Mesenchymal stem cell (in vitro differentiated cells and primary cell): Measurements from ENCODE around the gene FBXW5.

Experiments used
- DNase-seq: peaks from one replicate; pipeline ENCODE4 v3.0.0-alpha.2; 2013
- H2AFZ ChIP-seq: one replicate; pipeline ENCODE4 v1.6.1; 2013; ENCODE audit warnings: low read depth, mild to moderate bottlenecking, control low read depth, inconsistent platforms, low read length, moderate library complexity
- H2AK5ac ChIP-seq: 2 replicates; pipeline ENCODE4 v1.6.1; 2013; ENCODE audit warnings: low read length, moderate library complexity, mild to moderate bottlenecking, inconsistent platforms; ENCODE audit not compliant: severe bottlenecking
- H2BK120ac ChIP-seq: one replicate; pipeline ENCODE4 v1.6.1; 2013; ENCODE audit warnings: low read depth, mild to moderate bottlenecking, inconsistent platforms, low read length, moderate library complexity
- H2BK12ac ChIP-seq, 2 experiments: one replicate each; pipeline ENCODE4 v1.6.1; 2013; ENCODE audit warnings: inconsistent platforms in 2 of 2, low read length in 2 of 2, mild to moderate bottlenecking in 2 of 2, moderate library complexity in 2 of 2, control low read depth in 1 of 2
- H2BK15ac ChIP-seq: one replicate; pipeline ENCODE4 v1.6.1; 2013; ENCODE audit warnings: mild to moderate bottlenecking, low read depth, inconsistent platforms; ENCODE audit not compliant: poor library complexity, severe bottlenecking
- H2BK5ac ChIP-seq: 2 replicates; pipeline ENCODE4 v1.6.1; 2013; ENCODE audit warnings: low read depth, mild to moderate bottlenecking, low read length, control low read depth, inconsistent platforms; ENCODE audit not compliant: poor library complexity, severe bottlenecking
- H3K14ac ChIP-seq, 2 experiments: one replicate each; pipeline ENCODE4 v1.6.1; 2013; ENCODE audit warnings: inconsistent platforms in 2 of 2, low read length in 2 of 2, control low read depth in 1 of 2, mild to moderate bottlenecking in 1 of 2, moderate library complexity in 1 of 2
- H3K18ac ChIP-seq, 2 experiments: one replicate each; pipeline ENCODE4 v1.6.1; 2013; ENCODE audit warnings: inconsistent platforms in 2 of 2, low read length in 2 of 2, control low read depth in 1 of 2, low read depth in 1 of 2, mild to moderate bottlenecking in 1 of 2
- H3K23ac ChIP-seq, 2 experiments: one replicate each; pipeline ENCODE4 v1.6.1; 2013; ENCODE audit warnings: inconsistent platforms in 2 of 2, low read length in 2 of 2, mild to moderate bottlenecking in 2 of 2, moderate library complexity in 2 of 2, control low read depth in 1 of 2
- H3K27ac ChIP-seq: 2 replicates; pipeline ENCODE4 v1.5.1; 2013; ENCODE audit warnings: mild to moderate bottlenecking, moderate library complexity, low read length, control low read depth, inconsistent platforms; ENCODE audit not compliant: poor library complexity, severe bottlenecking
- H3K27me3 ChIP-seq, 2 experiments: 2 replicates each; pipeline versions ENCODE4 v1.6.1 to v1.7.0; 2013; ENCODE audit warnings: low read length in 2 of 2, mild to moderate bottlenecking in 2 of 2, moderate library complexity in 2 of 2, control low read depth in 1 of 2, inconsistent platforms in 1 of 2; ENCODE audit not compliant: control insufficient read depth in 1 of 2, insufficient read depth in 1 of 2
- H3K36me3 ChIP-seq, 2 experiments: 2 replicates each; pipeline versions ENCODE4 v1.6.1 to v1.7.0; 2013; ENCODE audit warnings: low read length in 2 of 2, control low read depth in 1 of 2, inconsistent platforms in 1 of 2, low read depth in 1 of 2, mild to moderate bottlenecking in 1 of 2; ENCODE audit not compliant: insufficient read depth in 2 of 2, control insufficient read depth in 1 of 2
- H3K4ac ChIP-seq, 2 experiments: one replicate each; pipeline ENCODE4 v1.6.1; 2013; ENCODE audit warnings: inconsistent platforms in 2 of 2, low read length in 2 of 2, mild to moderate bottlenecking in 2 of 2, moderate library complexity in 2 of 2, control low read depth in 1 of 2, low read depth in 1 of 2
- H3K4me1 ChIP-seq: 2 replicates; pipeline ENCODE4 v1.6.1; 2013; ENCODE audit warnings: low read depth, low read length, control low read depth; ENCODE audit not compliant: control insufficient read depth, insufficient read depth
- H3K4me2 ChIP-seq: 2 replicates; pipeline ENCODE4 v1.6.1; 2013; ENCODE audit warnings: low read length, mild to moderate bottlenecking, inconsistent platforms; ENCODE audit not compliant: poor library complexity, severe bottlenecking
- H3K4me3 ChIP-seq, 2 experiments: 2 replicates each; pipeline versions ENCODE4 v1.5.1 to v1.7.0; 2013; ENCODE audit warnings: low read length in 2 of 2, mild to moderate bottlenecking in 2 of 2, control low read depth in 1 of 2, low read depth in 1 of 2; ENCODE audit not compliant: insufficient read depth in 1 of 2
- H3K79me1 ChIP-seq: replicated peaks from 2 replicates; pipeline ENCODE4 v1.6.1; 2013; ENCODE audit warnings: mild to moderate bottlenecking, control low read depth, low read length, inconsistent platforms; ENCODE audit not compliant: poor library complexity, severe bottlenecking
- H3K9ac ChIP-seq: 2 replicates; pipeline ENCODE4 v1.7.0; 2013; ENCODE audit warnings: mild to moderate bottlenecking, low read length, moderate library complexity
- H3K9me3 ChIP-seq: 2 replicates; pipeline ENCODE4 v1.7.0; 2013; ENCODE audit warnings: mild to moderate bottlenecking, low read length; ENCODE audit not compliant: control insufficient read depth
- H4K8ac ChIP-seq: one replicate; pipeline ENCODE4 v1.6.1; 2013; ENCODE audit warnings: inconsistent platforms, mild to moderate bottlenecking, low read length, moderate library complexity
- H4K91ac ChIP-seq: one replicate; pipeline ENCODE4 v1.6.1; 2013; ENCODE audit warnings: mild to moderate bottlenecking, low read length, inconsistent platforms
- WGBS: methylation state at CpG from one replicate; pipeline ENCODE4 v1.1.7; 2013; ENCODE audit warnings: mixed read lengths; 5-methylcytosine and 5-hydroxymethylcytosine counted together

The FBXW5 gene

DNA sequence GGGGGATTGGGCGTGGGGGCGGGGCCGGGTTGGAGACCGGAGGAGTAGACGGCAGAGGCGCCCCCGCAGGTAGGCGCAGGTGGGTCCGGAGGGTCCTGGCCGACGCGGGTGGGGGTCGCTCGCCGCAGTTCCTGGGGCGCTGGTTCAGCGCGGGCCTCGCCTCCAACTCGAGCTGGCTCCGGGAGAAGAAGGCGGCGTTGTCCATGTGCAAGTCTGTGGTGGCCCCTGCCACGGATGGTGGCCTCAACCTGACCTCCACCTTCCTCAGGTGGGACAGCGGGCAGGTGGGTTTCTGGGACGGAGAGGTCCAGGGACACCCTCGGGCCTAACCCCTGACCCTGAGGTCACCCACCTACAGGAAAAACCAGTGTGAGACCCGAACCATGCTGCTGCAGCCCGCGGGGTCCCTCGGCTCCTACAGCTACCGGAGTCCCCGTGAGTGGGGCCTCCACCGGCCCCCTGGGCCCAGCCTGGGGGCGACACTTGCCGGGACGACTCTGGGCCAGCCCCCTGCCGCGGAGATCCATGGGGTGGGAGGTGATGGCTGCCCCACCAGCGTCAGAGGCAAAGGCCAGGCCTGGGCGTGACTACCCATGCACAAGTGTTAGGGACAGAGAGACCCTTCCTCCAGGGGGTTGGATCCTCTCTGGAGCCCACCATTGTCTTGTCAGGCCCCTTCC is 34.5 kb upstream of the FBXW5 start:
- Histone ChIP-seq H3K9me3 (no peaks in the 10 kb centered on the region), H3K18ac (no peak overlapping the region), H2AFZ (no peak overlapping the region), H2BK5ac (no peak overlapping the region), H3K23ac (no peak overlapping the region), H3K9ac (no peak overlapping the region), H2BK15ac (no peak overlapping the region), H3K79me1 (no peaks in the 10 kb centered on the region), H2BK120ac (no peak overlapping the region), H3K27ac (no peak overlapping the region), H4K91ac (no peak overlapping the region), H4K8ac (no peak overlapping the region), H3K4ac (no peak overlapping the region), H3K36me3 (peaks cover 0 to 4% of the 10 kb centered on the region in 2 experiments), H3K4me2 (no peak overlapping the region), H2BK12ac (no peak overlapping the region), H3K4me1 (peaks cover 30% of the 10 kb centered on the region), H2AK5ac (no peak overlapping the region), H3K14ac (no peak overlapping the region), H3K27me3 (peaks cover 17 to 38% of the 10 kb centered on the region in 2 experiments), H3K4me3 (no peak overlapping the region)
- DNase-seq: no peak
- WGBS: 58% methylated on average over 38 of the region's 41 CpGs

DNA sequence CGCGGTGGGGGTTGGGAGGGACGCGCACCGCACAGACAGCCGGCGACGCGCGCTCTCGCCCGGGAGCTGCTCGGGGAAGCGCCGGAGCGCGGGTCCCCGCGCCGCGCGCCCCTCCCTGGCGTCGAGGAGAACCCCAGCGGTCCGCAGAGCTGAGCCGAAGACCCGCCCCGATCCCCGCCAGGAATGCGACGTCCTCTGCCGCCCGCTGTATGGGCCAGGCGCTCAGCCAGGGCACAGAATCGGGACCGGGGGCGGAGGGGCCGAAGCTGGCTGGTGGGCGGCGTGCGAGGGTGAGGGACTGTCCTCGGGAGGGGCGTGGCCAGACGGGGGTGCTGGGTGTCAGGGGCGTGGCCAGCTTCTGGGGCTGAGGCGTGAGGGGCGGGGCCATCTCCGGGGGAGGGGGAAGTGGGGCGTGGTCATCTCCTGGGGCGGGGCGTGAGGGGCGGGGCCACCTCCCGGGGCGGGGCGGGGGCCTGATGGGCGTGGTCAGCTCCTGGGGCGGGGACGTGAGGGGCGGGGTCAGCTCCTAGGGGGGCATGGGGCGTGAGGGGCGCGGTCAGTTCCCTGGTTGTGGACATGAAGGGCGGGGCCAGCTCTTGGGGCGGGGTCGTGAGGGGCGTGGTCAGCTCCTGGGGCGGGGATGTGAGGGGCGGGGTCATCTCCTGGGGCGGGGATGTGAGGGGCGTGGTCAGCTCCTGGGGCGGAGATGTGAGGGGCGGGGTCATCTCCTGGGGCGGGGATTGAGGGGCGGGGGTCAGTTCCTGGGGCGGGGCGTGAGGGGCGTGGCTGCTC is 33.7 kb upstream of the FBXW5 start:
- WGBS: 2% methylated on average over 48 of the region's 78 CpGs
- H3K9me3 ChIP-seq: no peaks in the 10 kb centered on the region

DNA sequence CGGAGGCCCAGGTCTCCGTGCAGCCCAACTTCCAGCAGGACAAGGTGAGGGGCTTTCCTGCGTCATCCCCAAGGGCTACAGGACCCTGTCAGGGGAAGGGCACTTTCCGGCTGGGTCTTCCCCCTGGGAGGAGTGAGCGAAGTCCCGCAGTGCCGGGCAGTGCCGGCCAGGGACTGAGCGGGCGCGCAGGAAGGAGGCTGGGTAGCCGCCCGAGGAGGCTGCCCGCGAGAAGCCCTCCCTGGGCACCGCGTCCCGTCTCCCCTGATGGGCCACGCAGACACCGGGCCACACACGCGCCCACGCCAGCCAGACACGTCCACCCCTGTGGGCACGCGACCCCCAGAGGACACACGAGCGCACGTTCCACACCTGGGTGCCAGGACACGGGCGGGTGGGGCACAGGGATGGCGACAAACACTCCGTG is 33.1 kb upstream of the FBXW5 start:
- Histone ChIP-seq H3K36me3 (peaks cover 0 to 4% of the 10 kb centered on the region in 2 experiments), H2BK5ac (no peak overlapping the region), H3K14ac (peak overlapping the region in 1 of 2 experiments; percentile 72), H2BK120ac (no peak overlapping the region), H3K4me2 (peak overlapping the region; percentile 59), H3K27me3 (peaks cover 4 to 25% of the 10 kb centered on the region in 2 experiments), H3K4me1 (peaks cover 33% of the 10 kb centered on the region), H3K27ac (no peak overlapping the region), H3K9me3 (no peaks in the 10 kb centered on the region), H3K18ac (peak overlapping the region; percentile 1 to 75), H3K4me3 (peak overlapping the region; percentile 67 to 68), H3K79me1 (no peaks in the 10 kb centered on the region), H2BK12ac (peak overlapping the region in 1 of 2 experiments; percentile 23), H2AFZ (peak overlapping the region; percentile 1), H2AK5ac (no peak overlapping the region), H3K4ac (peak overlapping the region; percentile 1 to 82), H2BK15ac (peak overlapping the region; percentile 33), H3K23ac (peak overlapping the region in 1 of 2 experiments; percentile 1), H4K8ac (peak overlapping the region; percentile 88), H3K9ac (peak overlapping the region; percentile 26), H4K91ac (peak overlapping the region; percentile 81)
- DNase-seq: no peak
- 12% methylated on average over 31 of the region's 33 CpGs for WGBS

More for the DNA sequence above, 33.7 kb upstream of the FBXW5 start:
- Histone ChIP-seq H3K18ac (peak overlapping the region; percentile 1 to 75), H2BK15ac (no peak overlapping the region), H3K4me2 (peak overlapping the region; percentile 59), H3K23ac (no peak overlapping the region), H3K4ac (peak overlapping the region in 1 of 2 experiments; percentile 82), H2BK5ac (no peak overlapping the region), H3K27me3 (peaks cover 10 to 31% of the 10 kb centered on the region in 2 experiments), H3K14ac (peak overlapping the region in 1 of 2 experiments; percentile 72), H3K36me3 (peaks cover 0 to 4% of the 10 kb centered on the region in 2 experiments), H2BK12ac (peak overlapping the region in 1 of 2 experiments; percentile 23), H2AFZ (peak overlapping the region; percentile 1), H3K79me1 (no peaks in the 10 kb centered on the region), H4K91ac (peak overlapping the region; percentile 81), H3K4me3 (peak overlapping the region; percentile 67 to 68), H2AK5ac (no peak overlapping the region), H3K27ac (no peak overlapping the region), H3K9ac (peak overlapping the region; percentile 26), H4K8ac (peak overlapping the region; percentile 88), H2BK120ac (no peak overlapping the region), H3K4me1 (peaks cover 30% of the 10 kb centered on the region)
- peak; percentile 66 for DNase-seq

DNA sequence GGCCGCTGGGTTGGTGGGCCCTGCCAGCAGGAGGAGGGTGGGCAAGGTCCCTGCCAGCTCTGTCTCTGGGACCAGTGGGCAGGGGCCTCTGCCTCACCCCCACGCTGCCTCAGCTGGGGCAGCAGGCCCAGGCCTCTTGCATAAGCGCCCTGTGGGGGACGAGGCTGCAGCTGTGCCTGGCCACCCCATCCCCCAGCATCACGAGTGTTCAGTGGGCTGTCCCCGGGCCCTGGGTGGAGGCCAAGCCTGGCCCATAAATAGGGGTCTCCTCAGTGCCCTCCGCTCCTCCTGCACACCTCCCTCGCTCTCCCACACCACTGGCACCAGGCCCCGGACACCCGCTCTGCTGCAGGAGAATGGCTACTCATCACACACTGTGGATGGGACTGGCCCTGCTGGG is 32.7 kb upstream of the FBXW5 start, which contains the start of gene PTGDS:
Gene PTGDS (plus strand): TSS at position 282 of the 400 bp plus-strand sequence. CDS start 75 bp downstream, at position 357.
- H2AK5ac ChIP-seq: peak within 1 kb of the TSS; percentile 47
- peak within 1 kb of the TSS; percentile 42 to 82 for H3K4ac ChIP-seq
- peak within 1 kb of the TSS; percentile 26 for H3K9ac ChIP-seq
- H2BK12ac ChIP-seq: peak within 1 kb of the TSS in 1 of 2 experiments; percentile 23
- no peaks in the 10 kb centered on the region for H3K9me3 ChIP-seq
- peak within 1 kb of the TSS; percentile 1 for H2AFZ ChIP-seq
- H3K14ac ChIP-seq: peak within 1 kb of the TSS in 1 of 2 experiments; percentile 72
- H3K23ac ChIP-seq: peak within 1 kb of the TSS in 1 of 2 experiments; percentile 1
- H3K27ac ChIP-seq: no peak within 1 kb of the TSS
- WGBS: 86% methylated on average over 10 of the region's 10 CpGs
- H2BK5ac ChIP-seq: peak within 1 kb of the TSS; percentile 1
- H3K79me1 ChIP-seq: no peaks in the 10 kb centered on the region
- DNase-seq: peak; percentile 54
- H3K36me3 ChIP-seq: peaks cover 0 to 4% of the 10 kb centered on the region in 2 experiments
- peak within 1 kb of the TSS; percentile 42 to 75 for H3K18ac ChIP-seq
- peaks cover 33% of the 10 kb centered on the region for H3K4me1 ChIP-seq
- H4K91ac ChIP-seq: peak within 1 kb of the TSS; percentile 81
- H3K4me3 ChIP-seq: peak within 1 kb of the TSS; percentile 67 to 68
- H2BK120ac ChIP-seq: no peak within 1 kb of the TSS
- H3K4me2 ChIP-seq: peak within 1 kb of the TSS; percentile 59
- H3K27me3 ChIP-seq: peaks cover 0 to 23% of the 10 kb centered on the region in 2 experiments
- peak within 1 kb of the TSS; percentile 88 for H4K8ac ChIP-seq
- peak within 1 kb of the TSS; percentile 33 for H2BK15ac ChIP-seq
